C4-2B (cell line): ENCODE measurements around the gene GRB2.

Experiments used
- ZFX ChIP-seq: fragments of 450-650 bp; IDR thresholded peaks from 2 replicates; pipeline ENCODE4 v1.6.1; 2017
- TF ChIP-seq, protein P1 (sequence below): fragments of 450-650 bp; conservative IDR thresholded peaks from 2 replicates; pipeline ENCODE4 v1.5.1; 2017; ENCODE audit warnings: mild to moderate bottlenecking

DNA sequence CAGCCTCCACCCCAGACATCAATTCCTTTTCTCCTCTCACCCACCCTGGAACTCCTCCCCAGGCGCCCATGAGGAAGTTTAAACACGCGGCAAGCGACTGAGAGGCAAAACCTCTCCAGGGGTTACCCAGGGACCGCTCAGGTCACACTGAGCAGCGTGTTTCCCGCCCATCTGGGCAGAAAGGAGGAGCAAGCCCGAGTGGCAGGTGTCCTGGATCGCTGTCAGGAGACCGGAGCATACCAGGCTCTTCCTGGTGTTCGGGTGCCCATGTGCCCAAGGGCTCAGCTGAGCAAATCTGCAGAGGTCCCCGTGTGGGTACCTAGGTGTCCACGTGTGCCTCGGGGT, 116.7 kb downstream of the GRB2 start:
- TF ChIP-seq, protein P1, sequence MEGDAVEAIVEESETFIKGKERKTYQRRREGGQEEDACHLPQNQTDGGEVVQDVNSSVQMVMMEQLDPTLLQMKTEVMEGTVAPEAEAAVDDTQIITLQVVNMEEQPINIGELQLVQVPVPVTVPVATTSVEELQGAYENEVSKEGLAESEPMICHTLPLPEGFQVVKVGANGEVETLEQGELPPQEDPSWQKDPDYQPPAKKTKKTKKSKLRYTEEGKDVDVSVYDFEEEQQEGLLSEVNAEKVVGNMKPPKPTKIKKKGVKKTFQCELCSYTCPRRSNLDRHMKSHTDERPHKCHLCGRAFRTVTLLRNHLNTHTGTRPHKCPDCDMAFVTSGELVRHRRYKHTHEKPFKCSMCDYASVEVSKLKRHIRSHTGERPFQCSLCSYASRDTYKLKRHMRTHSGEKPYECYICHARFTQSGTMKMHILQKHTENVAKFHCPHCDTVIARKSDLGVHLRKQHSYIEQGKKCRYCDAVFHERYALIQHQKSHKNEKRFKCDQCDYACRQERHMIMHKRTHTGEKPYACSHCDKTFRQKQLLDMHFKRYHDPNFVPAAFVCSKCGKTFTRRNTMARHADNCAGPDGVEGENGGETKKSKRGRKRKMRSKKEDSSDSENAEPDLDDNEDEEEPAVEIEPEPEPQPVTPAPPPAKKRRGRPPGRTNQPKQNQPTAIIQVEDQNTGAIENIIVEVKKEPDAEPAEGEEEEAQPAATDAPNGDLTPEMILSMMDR, result no peak
- TF ChIP-seq ZFX, result no peak
